ENCODE data around the gene CNTN5.
"Not testable (repeated sequence)": the region's sequence is repeated elsewhere in the genome, so short reads cannot be mapped to it uniquely, and the experiment has no call there.

CNTN5 gene

GRCh38 chr11:100247704-100248103 lies 1227.0 kb downstream of the CNTN5 start:
- no peak for DNase-seq

GRCh38 chr11:100257238-100257803 lies 1236.6 kb downstream of the CNTN5 start:
- DNase-seq = not testable (repeated sequence)

- DNase-seq = no peak
These were observed 1248.8 kb downstream of the CNTN5 start for GRCh38 chr11:100269516-100269915.

- no peak for DNase-seq
These were observed 1252.5 kb downstream of the CNTN5 start for GRCh38 chr11:100273066-100273815.

- DNase-seq = not testable (repeated sequence)
These were observed 1253.7 kb downstream of the CNTN5 start for GRCh38 chr11:100274466-100274865.

GRCh38 chr11:100294748-100295147 lies 1274.0 kb downstream of the CNTN5 start:
- no peak for DNase-seq

GRCh38 chr11:100296051-100296679 lies 1275.4 kb downstream of the CNTN5 start:
- DNase-seq = no peak

GRCh38 chr11:100297516-100297915 lies 1276.8 kb downstream of the CNTN5 start:
- DNase-seq = no peak

- DNase-seq = no peak
These were observed 1282.1 kb downstream of the CNTN5 start for GRCh38 chr11:100302824-100303223.

- DNase-seq = no peak
These were observed 1283.1 kb downstream of the CNTN5 start for GRCh38 chr11:100303897-100304296.

GRCh38 chr11:100308202-100308601 lies 1287.5 kb downstream of the CNTN5 start:
- DNase-seq = no peak

GRCh38 chr11:100315946-100316345 lies 1295.2 kb downstream of the CNTN5 start:
- no peak for DNase-seq

GRCh38 chr11:100316952-100317351 lies 1296.2 kb downstream of the CNTN5 start:
- DNase-seq = no peak

GRCh38 chr11:100319691-100320090 lies 1298.9 kb downstream of the CNTN5 start:
- DNase-seq = no peak

- DNase-seq = no peak
These were observed 1308.0 kb downstream of the CNTN5 start for GRCh38 chr11:100328626-100329340.

GRCh38 chr11:100329352-100329751 lies 1308.6 kb downstream of the CNTN5 start:
- no peak for DNase-seq

GRCh38 chr11:100336873-100337272 lies 1316.1 kb downstream of the CNTN5 start:
- DNase-seq = no peak

GRCh38 chr11:100338144-100338840 lies 1317.5 kb downstream of the CNTN5 start:
- DNase-seq = no peak

- DNase-seq = no peak
These were observed 1319.9 kb downstream of the CNTN5 start for GRCh38 chr11:100340466-100341319.

GRCh38 chr11:100353083-100353482 lies 1332.3 kb downstream of the CNTN5 start:
- DNase-seq = no peak

GRCh38 chr11:100354736-100355135 lies 1334.0 kb downstream of the CNTN5 start:
- DNase-seq = no peak

- no peak for DNase-seq
These were observed 1335.3 kb downstream of the CNTN5 start for GRCh38 chr11:100356035-100356434.
